Vagina (tissue), 2 donors: ENCODE results near the gene MYL2. TPM values are rescaled to one million over a fixed set of nuclear protein-coding genes. Genes with fewer than 3 reads are reported as not detected.

Source experiments
- DNase-seq, 2 donors: peaks; one replicate each; pipeline ENCODE4 v3.0.0-alpha.2; 2017; ENCODE audit errors: extremely low spot score in 2 of 2
- H3K27ac ChIP-seq: fragments of 200-600 bp; sonication (generic); one replicate; pipeline ENCODE4 v1.5.1; 2019
- H3K27me3 ChIP-seq: fragments of 200-600 bp; sonication (generic); one replicate; pipeline ENCODE4 v1.5.1; 2019
- H3K36me3 ChIP-seq, 2 donors: fragments of 200-600 bp; sonication (generic); one replicate each; pipeline ENCODE4 v1.5.1; 2017 to 2019
- H3K4me1 ChIP-seq: fragments of 200-600 bp; sonication (generic); one replicate; pipeline ENCODE4 v1.5.1; 2019
- H3K4me3 ChIP-seq, 2 donors: fragments of 200-600 bp; sonication (generic); 1 replicate in 1 of 2; 2 replicates in 1 of 2; pipeline ENCODE4 v1.5.1; 2016 to 2019
- H3K9me3 ChIP-seq: fragments of 200-600 bp; sonication (generic); one replicate; pipeline ENCODE4 v1.5.1; 2019
- CTCF ChIP-seq, 3 experiments: fragments of 450-650 bp in 2 of 3; fragments of 200-600 bp in 1 of 3; sonication (generic) in 1 of 3; IDR thresholded peaks; one replicate each; pipeline ENCODE4 v1.5.1; 2017 to 2019; ENCODE audit warnings: antibody characterized with exemption in 3 of 3, mild to moderate bottlenecking in 2 of 3, moderate library complexity in 2 of 3
- POLR2A ChIP-seq, 2 donors: fragments of 450-650 bp; IDR thresholded peaks; one replicate each; pipeline ENCODE4 v1.6.1; 2017; ENCODE audit warnings: antibody characterized with exemption in 2 of 2, mild to moderate bottlenecking in 2 of 2, moderate library complexity in 2 of 2
- POLR2AphosphoS5 ChIP-seq, 2 donors: sonication (generic); formaldehyde crosslinking; IDR thresholded peaks; one replicate each; pipeline ENCODE4 v1.9.0; 2017; ENCODE audit warnings: antibody characterized with exemption in 2 of 2, mild to moderate bottlenecking in 2 of 2, low read depth in 1 of 2; ENCODE audit not compliant: insufficient read depth in 1 of 2
- intact Hi-C: fragments of 100-400 bp; cut with DNase I; formaldehyde crosslinking; loops from one replicate; pipeline ENCODE4 v1.15.1; 2023
- total RNA-seq: library from RNA; depleted of rRNA; stranded (reverse); fragments of >200 nt; gene quantifications from one replicate; pipeline ENCODE4 v1.2.3, GENCODE V29; 2016

Gene MYL2
- total RNA-seq, 1 donor from 2014 or later, result not detected

GRCh38 chr12:110896559-110896958 lies 23.8 kb downstream of the MYL2 start:
- TF ChIP-seq CTCF (IDR thresholded peaks at IDR 0.05), result no peak
- TF ChIP-seq POLR2AphosphoS5 (IDR thresholded peaks at IDR 0.05; ENCODE audit: insufficient read depth in 1 of 2, low read depth in 1 of 2), result no peak
- TF ChIP-seq POLR2A (IDR thresholded peaks at IDR 0.05), result no peak
- intact Hi-C loops, result no loop called here
- no peaks in the 10 kb centered on the region for H3K36me3 ChIP-seq
- no peaks in the 10 kb centered on the region for H3K9me3 ChIP-seq
- no peak overlapping the region for H3K27ac ChIP-seq
- H3K4me3 ChIP-seq, result no peak overlapping the region
- no peak for DNase-seq
- no peaks in the 10 kb centered on the region for H3K4me1 ChIP-seq
- no peaks in the 10 kb centered on the region for H3K27me3 ChIP-seq

GRCh38 chr12:110893956-110894355 lies 26.4 kb downstream of the MYL2 start:
- no peaks in the 10 kb centered on the region for H3K36me3 ChIP-seq
- DNase-seq, result no peak
- H3K27ac ChIP-seq, result no peak overlapping the region
- H3K4me1 ChIP-seq, result no peaks in the 10 kb centered on the region
- H3K4me3 ChIP-seq, result no peak overlapping the region
- H3K27me3 ChIP-seq, result no peaks in the 10 kb centered on the region
- H3K9me3 ChIP-seq, result no peaks in the 10 kb centered on the region
- TF ChIP-seq POLR2AphosphoS5 (IDR thresholded peaks at IDR 0.05; ENCODE audit: insufficient read depth in 1 of 2, low read depth in 1 of 2) (no peak), POLR2A (IDR thresholded peaks at IDR 0.05) (no peak), CTCF (IDR thresholded peaks at IDR 0.05) (no peak)
- intact Hi-C loops, result no loop called here

GRCh38 chr12:110889361-110889760 lies 31.0 kb downstream of the MYL2 start:
- intact Hi-C loops, result loop anchor here (10.0 kb wide), 1 partner anchor 955 kb away; the partner anchor contains the start of gene MAPKAPK5
- Histone ChIP-seq H3K36me3 (no peaks in the 10 kb centered on the region), H3K4me3 (no peak overlapping the region), H3K27ac (no peak overlapping the region), H3K27me3 (no peaks in the 10 kb centered on the region), H3K4me1 (no peaks in the 10 kb centered on the region), H3K9me3 (no peaks in the 10 kb centered on the region)
- no peak for TF ChIP-seq POLR2AphosphoS5 (IDR thresholded peaks at IDR 0.05; ENCODE audit: insufficient read depth in 1 of 2, low read depth in 1 of 2)
- TF ChIP-seq POLR2A (IDR thresholded peaks at IDR 0.05), result no peak
- TF ChIP-seq CTCF (IDR thresholded peaks at IDR 0.05), result no peak
- no peak for DNase-seq

GRCh38 chr12:110888256-110888991 lies 32.0 kb downstream of the MYL2 start:
- Histone ChIP-seq H3K9me3 (no peaks in the 10 kb centered on the region), H3K27ac (no peak overlapping the region), H3K36me3 (no peaks in the 10 kb centered on the region), H3K27me3 (no peaks in the 10 kb centered on the region), H3K4me1 (no peaks in the 10 kb centered on the region), H3K4me3 (peak overlapping the region; percentile 40 to 49)
- DNase-seq, result no peak
- TF ChIP-seq CTCF (IDR thresholded peaks at IDR 0.05) (no peak), POLR2A (IDR thresholded peaks at IDR 0.05) (no peak), POLR2AphosphoS5 (IDR thresholded peaks at IDR 0.05; ENCODE audit: insufficient read depth in 1 of 2, low read depth in 1 of 2) (no peak)
- intact Hi-C loops, result loop anchor here (10.0 kb wide), 1 partner anchor 956 kb away; the partner anchor contains the start of gene MAPKAPK5
